ENCODE measurements around the gene FOXP3. TPM values are rescaled to one million over a fixed set of nuclear protein-coding genes. Genes with fewer than 3 reads are reported as not detected.

Gene FOXP3
- total and polyA plus RNA-seq, 2 experiments from 2014 or later, result 0.11 to 0.28 TPM

DNA sequence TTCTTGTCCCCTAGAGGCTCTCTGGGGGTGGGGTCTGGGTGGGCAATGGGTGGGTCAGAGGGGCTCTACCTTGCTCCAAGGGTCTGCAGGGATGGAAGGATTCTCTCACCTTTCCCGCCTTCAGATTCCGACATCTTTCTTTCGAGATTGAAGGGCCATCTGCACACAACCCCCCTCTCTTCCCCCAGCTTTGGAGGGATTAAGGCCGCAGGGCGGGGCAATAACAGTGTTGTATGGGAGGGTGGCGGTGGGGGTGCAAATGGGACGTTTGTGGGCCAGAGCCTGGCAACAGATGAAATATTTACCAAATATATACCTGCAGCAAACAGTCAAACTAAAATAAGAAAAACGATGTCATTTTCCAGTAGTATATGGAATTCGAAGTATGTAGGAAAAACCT is 31.3 kb downstream of the FOXP3 start, which contains the start of gene CACNA1F:
Gene CACNA1F, minus strand, starts transcription at position 165 of the 400 bp plus-strand sequence. Its CDS starts 31 bp downstream, at position 134.
- DNase-seq (ENCODE audit: low spot score), result no peak
- Histone ChIP-seq H3F3A (replicated peaks; ENCODE audit: low read depth) (no peaks in the 10 kb centered on the region), H3K9me2 (ENCODE audit: insufficient read depth) (no peaks in the 10 kb centered on the region), H3K4me1 (ENCODE audit: insufficient read depth) (no peaks in the 10 kb centered on the region), H3K27ac (ENCODE audit: low read depth) (no peak within 1 kb of the TSS), H2AFZ (no peak within 1 kb of the TSS), H3K4me3 (no peak within 1 kb of the TSS), H3K4me2 (no peak within 1 kb of the TSS), H3K36me3 (ENCODE audit: insufficient read depth) (no peaks in the 10 kb centered on the region), H3K79me2 (replicated peaks; ENCODE audit: insufficient read depth) (no peaks in the 10 kb centered on the region), H3K27me3 (ENCODE audit: insufficient read depth) (no peaks in the 10 kb centered on the region), H4K20me1 (replicated peaks; ENCODE audit: insufficient read depth) (no peaks in the 10 kb centered on the region)
- Mint-ChIP-seq H3K36me3 (ENCODE audit: low read depth) (no peaks in the 10 kb centered on the region), H3K4me3 (no peak within 1 kb of the TSS), H3K4me1 (peaks cover 8% of the 10 kb centered on the region; the same call in 1 of the 3 replicates), H3K9me3 (no peaks in the 10 kb centered on the region), H3K27me3 (ENCODE audit: insufficient read depth, low read depth, poor library complexity) (peaks cover 1% of the 10 kb centered on the region), H3K27ac (no peak within 1 kb of the TSS)
- ATAC-seq, result no peak
- TF ChIP-seq, protein P1, sequence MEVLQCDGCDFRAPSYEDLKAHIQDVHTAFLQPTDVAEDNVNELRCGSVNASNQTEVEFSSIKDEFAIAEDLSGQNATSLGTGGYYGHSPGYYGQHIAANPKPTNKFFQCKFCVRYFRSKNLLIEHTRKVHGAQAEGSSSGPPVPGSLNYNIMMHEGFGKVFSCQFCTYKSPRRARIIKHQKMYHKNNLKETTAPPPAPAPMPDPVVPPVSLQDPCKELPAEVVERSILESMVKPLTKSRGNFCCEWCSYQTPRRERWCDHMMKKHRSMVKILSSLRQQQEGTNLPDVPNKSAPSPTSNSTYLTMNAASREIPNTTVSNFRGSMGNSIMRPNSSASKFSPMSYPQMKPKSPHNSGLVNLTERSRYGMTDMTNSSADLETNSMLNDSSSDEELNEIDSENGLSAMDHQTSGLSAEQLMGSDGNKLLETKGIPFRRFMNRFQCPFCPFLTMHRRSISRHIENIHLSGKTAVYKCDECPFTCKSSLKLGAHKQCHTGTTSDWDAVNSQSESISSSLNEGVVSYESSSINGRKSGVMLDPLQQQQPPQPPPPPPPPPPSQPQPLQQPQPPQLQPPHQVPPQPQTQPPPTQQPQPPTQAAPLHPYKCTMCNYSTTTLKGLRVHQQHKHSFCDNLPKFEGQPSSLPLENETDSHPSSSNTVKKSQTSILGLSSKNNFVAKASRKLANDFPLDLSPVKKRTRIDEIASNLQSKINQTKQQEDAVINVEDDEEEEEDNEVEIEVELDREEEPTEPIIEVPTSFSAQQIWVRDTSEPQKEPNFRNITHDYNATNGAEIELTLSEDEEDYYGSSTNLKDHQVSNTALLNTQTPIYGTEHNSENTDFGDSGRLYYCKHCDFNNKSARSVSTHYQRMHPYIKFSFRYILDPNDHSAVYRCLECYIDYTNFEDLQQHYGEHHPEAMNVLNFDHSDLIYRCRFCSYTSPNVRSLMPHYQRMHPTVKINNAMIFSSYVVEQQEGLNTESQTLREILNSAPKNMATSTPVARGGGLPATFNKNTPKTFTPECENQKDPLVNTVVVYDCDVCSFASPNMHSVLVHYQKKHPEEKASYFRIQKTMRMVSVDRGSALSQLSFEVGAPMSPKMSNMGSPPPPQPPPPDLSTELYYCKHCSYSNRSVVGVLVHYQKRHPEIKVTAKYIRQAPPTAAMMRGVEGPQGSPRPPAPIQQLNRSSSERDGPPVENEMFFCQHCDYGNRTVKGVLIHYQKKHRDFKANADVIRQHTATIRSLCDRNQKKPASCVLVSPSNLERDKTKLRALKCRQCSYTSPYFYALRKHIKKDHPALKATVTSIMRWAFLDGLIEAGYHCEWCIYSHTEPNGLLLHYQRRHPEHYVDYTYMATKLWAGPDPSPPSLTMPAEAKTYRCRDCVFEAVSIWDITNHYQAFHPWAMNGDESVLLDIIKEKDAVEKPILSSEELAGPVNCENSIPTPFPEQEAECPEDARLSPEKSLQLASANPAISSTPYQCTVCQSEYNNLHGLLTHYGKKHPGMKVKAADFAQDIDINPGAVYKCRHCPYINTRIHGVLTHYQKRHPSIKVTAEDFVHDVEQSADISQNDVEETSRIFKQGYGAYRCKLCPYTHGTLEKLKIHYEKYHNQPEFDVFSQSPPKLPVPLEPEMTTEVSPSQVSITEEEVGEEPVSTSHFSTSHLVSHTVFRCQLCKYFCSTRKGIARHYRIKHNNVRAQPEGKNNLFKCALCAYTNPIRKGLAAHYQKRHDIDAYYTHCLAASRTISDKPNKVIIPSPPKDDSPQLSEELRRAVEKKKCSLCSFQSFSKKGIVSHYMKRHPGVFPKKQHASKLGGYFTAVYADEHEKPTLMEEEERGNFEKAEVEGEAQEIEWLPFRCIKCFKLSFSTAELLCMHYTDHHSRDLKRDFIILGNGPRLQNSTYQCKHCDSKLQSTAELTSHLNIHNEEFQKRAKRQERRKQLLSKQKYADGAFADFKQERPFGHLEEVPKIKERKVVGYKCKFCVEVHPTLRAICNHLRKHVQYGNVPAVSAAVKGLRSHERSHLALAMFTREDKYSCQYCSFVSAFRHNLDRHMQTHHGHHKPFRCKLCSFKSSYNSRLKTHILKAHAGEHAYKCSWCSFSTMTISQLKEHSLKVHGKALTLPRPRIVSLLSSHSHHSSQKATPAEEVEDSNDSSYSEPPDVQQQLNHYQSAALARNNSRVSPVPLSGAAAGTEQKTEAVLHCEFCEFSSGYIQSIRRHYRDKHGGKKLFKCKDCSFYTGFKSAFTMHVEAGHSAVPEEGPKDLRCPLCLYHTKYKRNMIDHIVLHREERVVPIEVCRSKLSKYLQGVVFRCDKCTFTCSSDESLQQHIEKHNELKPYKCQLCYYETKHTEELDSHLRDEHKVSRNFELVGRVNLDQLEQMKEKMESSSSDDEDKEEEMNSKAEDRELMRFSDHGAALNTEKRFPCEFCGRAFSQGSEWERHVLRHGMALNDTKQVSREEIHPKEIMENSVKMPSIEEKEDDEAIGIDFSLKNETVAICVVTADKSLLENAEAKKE (CRISPR knock-in tag; IDR thresholded peaks at IDR 0.05), result no peak
- TF ChIP-seq STAT1 (IDR thresholded peaks at IDR 0.05; ENCODE audit: unreplicated experiment), result no peak
- TF ChIP-seq, protein P2, sequence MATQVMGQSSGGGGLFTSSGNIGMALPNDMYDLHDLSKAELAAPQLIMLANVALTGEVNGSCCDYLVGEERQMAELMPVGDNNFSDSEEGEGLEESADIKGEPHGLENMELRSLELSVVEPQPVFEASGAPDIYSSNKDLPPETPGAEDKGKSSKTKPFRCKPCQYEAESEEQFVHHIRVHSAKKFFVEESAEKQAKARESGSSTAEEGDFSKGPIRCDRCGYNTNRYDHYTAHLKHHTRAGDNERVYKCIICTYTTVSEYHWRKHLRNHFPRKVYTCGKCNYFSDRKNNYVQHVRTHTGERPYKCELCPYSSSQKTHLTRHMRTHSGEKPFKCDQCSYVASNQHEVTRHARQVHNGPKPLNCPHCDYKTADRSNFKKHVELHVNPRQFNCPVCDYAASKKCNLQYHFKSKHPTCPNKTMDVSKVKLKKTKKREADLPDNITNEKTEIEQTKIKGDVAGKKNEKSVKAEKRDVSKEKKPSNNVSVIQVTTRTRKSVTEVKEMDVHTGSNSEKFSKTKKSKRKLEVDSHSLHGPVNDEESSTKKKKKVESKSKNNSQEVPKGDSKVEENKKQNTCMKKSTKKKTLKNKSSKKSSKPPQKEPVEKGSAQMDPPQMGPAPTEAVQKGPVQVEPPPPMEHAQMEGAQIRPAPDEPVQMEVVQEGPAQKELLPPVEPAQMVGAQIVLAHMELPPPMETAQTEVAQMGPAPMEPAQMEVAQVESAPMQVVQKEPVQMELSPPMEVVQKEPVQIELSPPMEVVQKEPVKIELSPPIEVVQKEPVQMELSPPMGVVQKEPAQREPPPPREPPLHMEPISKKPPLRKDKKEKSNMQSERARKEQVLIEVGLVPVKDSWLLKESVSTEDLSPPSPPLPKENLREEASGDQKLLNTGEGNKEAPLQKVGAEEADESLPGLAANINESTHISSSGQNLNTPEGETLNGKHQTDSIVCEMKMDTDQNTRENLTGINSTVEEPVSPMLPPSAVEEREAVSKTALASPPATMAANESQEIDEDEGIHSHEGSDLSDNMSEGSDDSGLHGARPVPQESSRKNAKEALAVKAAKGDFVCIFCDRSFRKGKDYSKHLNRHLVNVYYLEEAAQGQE (IDR thresholded peaks at IDR 0.05; ENCODE audit: unreplicated experiment), result no peak
- TF ChIP-seq EZH2 (IDR thresholded peaks at IDR 0.05; ENCODE audit: low read depth, unreplicated experiment), result no peak
- no peak for TF ChIP-seq EZH2phosphoT487 (IDR thresholded peaks at IDR 0.05; ENCODE audit: unreplicated experiment)
- TF ChIP-seq, protein P3, sequence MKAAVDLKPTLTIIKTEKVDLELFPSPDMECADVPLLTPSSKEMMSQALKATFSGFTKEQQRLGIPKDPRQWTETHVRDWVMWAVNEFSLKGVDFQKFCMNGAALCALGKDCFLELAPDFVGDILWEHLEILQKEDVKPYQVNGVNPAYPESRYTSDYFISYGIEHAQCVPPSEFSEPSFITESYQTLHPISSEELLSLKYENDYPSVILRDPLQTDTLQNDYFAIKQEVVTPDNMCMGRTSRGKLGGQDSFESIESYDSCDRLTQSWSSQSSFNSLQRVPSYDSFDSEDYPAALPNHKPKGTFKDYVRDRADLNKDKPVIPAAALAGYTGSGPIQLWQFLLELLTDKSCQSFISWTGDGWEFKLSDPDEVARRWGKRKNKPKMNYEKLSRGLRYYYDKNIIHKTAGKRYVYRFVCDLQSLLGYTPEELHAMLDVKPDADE (IDR thresholded peaks at IDR 0.05), result no peak
- TF ChIP-seq JUNB (IDR thresholded peaks at IDR 0.05; ENCODE audit: unreplicated experiment), result no peak
- no peak for TF ChIP-seq CREB1 (CRISPR knock-in tag; IDR thresholded peaks at IDR 0.05; ENCODE audit: low read depth)
- TF ChIP-seq, protein P4, sequence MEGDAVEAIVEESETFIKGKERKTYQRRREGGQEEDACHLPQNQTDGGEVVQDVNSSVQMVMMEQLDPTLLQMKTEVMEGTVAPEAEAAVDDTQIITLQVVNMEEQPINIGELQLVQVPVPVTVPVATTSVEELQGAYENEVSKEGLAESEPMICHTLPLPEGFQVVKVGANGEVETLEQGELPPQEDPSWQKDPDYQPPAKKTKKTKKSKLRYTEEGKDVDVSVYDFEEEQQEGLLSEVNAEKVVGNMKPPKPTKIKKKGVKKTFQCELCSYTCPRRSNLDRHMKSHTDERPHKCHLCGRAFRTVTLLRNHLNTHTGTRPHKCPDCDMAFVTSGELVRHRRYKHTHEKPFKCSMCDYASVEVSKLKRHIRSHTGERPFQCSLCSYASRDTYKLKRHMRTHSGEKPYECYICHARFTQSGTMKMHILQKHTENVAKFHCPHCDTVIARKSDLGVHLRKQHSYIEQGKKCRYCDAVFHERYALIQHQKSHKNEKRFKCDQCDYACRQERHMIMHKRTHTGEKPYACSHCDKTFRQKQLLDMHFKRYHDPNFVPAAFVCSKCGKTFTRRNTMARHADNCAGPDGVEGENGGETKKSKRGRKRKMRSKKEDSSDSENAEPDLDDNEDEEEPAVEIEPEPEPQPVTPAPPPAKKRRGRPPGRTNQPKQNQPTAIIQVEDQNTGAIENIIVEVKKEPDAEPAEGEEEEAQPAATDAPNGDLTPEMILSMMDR (conservative IDR thresholded peaks at IDR 0.05; ENCODE audit: low read depth in 2 of 2), result no peak
- no peak for TF ChIP-seq ZNF114 (CRISPR knock-in tag; IDR thresholded peaks at IDR 0.05)
- no peak for TF ChIP-seq ZNF331 (CRISPR knock-in tag; IDR thresholded peaks at IDR 0.05; ENCODE audit: low read depth)
- TF ChIP-seq POLR2AphosphoS5 (IDR thresholded peaks at IDR 0.05; ENCODE audit: low read depth), result no peak
- no peak for TF ChIP-seq NANOG (IDR thresholded peaks at IDR 0.05; ENCODE audit: borderline replicate concordance)
